ENCODE data around the gene LCN15. TPM values are rescaled to one million over a fixed set of nuclear protein-coding genes. Genes with fewer than 3 reads are reported as not detected.

The LCN15 gene, protein sequence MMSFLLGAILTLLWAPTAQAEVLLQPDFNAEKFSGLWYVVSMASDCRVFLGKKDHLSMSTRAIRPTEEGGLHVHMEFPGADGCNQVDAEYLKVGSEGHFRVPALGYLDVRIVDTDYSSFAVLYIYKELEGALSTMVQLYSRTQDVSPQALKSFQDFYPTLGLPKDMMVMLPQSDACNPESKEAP
- not detected in 2 replicates for total RNA-seq (2014; rRNA removed)
- not detected for Bru-seq, nascent RNA
- percentile 11 among the genes with signal in this experiment for BruChase-seq, experiment 1, labeled RNA remaining after a 6-hour chase
- BruChase-seq, experiment 2, labeled RNA remaining after a 2-hour chase = not detected
- long read RNA-seq = 0 reads

DNA sequence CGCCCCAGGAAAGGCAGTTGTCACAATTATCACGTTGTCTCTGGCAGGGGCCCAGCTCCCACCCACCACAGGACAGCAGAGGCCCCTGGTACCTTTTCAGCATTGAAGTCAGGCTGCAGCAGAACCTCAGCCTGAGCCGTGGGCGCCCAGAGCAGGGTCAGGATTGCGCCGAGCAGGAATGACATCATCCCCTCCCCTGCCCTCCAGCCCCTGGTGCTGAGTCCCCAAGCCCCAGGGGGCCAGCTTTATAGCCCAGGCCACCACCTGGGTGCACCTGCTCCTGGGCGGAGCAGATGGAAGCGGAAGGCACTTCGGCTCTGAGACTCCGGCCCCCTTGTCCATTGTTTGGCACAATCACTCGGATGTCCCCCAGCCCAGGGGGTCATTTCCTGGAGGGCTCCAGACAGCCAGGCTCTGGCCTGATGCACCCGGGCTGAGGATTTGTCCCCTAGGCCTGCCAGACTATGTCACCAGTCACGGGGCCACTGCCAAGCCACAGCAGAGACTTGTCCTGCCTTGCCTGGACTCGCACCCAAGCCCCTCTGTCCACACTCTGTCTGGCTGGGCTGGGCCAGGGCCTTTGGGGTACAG, at the start of gene LCN15:
LCN15 (minus strand) TSS at position 218 of the 591 bp plus-strand sequence; CDS start at position 188, 30 bp downstream.
- Histone ChIP-seq H3K27me3 (ENCODE audit: low read length) (no peaks in the 10 kb centered on the region; the same call in 1 of the 2 replicates), H3K4me3 (ENCODE audit: low read length) (no peak within 1 kb of the TSS), H3F3A (ENCODE audit: low read length, unreplicated experiment) (no peaks in the 10 kb centered on the region), H3K4me1 (ENCODE audit: insufficient read depth, low read length) (peaks cover 3% of the 10 kb centered on the region; the same call in 1 of the 2 replicates), H3K36me3 (ENCODE audit: low read depth, low read length) (no peaks in the 10 kb centered on the region), H3K27ac (ENCODE audit: low read length) (no peak within 1 kb of the TSS), H3K4me2 (ENCODE audit: low read length) (no peak within 1 kb of the TSS), H2AFZ (ENCODE audit: low read length) (no peak within 1 kb of the TSS), H3K9ac (ENCODE audit: low read length) (no peak within 1 kb of the TSS), H3K9me3 (ENCODE audit: low read length) (no peaks in the 10 kb centered on the region), H4K20me1 (ENCODE audit: low read length) (no peaks in the 10 kb centered on the region), H3K79me2 (ENCODE audit: low read length) (no peaks in the 10 kb centered on the region), H3K9me2 (replicated peaks; ENCODE audit: low read length) (no peaks in the 10 kb centered on the region)
- TF ChIP-seq EZH2phosphoT487 (IDR thresholded peaks at IDR 0.05; ENCODE audit: borderline replicate concordance, low read length) (no peak), EZH2 (IDR thresholded peaks at IDR 0.05; ENCODE audit: low read length, unreplicated experiment) (no peak)
- TF ChIP-seq, protein P1, sequence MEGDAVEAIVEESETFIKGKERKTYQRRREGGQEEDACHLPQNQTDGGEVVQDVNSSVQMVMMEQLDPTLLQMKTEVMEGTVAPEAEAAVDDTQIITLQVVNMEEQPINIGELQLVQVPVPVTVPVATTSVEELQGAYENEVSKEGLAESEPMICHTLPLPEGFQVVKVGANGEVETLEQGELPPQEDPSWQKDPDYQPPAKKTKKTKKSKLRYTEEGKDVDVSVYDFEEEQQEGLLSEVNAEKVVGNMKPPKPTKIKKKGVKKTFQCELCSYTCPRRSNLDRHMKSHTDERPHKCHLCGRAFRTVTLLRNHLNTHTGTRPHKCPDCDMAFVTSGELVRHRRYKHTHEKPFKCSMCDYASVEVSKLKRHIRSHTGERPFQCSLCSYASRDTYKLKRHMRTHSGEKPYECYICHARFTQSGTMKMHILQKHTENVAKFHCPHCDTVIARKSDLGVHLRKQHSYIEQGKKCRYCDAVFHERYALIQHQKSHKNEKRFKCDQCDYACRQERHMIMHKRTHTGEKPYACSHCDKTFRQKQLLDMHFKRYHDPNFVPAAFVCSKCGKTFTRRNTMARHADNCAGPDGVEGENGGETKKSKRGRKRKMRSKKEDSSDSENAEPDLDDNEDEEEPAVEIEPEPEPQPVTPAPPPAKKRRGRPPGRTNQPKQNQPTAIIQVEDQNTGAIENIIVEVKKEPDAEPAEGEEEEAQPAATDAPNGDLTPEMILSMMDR (conservative IDR thresholded peaks at IDR 0.05; ENCODE audit: low read depth, low read length) = no peak
- CTCF ChIA-PET = no interaction called here
- POLR2A ChIA-PET (ENCODE audit: unreplicated experiment) = no interaction called here
- DNase-seq (no peak), ATAC-seq (no peak)
- intact Hi-C loops (cut with micrococcal nuclease) = no loop called here
- no TSS peak for BruUV-seq (replicated peaks)

DNA sequence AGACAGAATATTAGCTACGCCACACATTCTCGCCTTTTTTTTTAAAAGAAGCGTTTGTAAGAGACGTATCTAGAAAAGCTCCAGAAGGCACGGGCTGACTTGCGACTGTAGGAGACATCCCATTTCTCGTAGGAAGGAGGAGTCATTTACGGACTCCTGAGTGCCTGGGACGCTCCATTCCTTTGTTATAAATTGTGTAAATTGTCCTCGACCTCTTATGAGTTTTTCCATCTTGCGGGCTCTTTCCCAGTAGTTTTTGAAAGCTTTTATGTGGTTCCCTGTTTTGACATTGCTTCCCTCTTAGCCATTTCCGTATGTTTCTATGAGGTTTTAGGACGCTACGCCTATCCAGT, 44.5 kb upstream of the LCN15 start:
- intact Hi-C loops (cut with micrococcal nuclease) = no loop called here

More for the DNA sequence above, 44.5 kb upstream of the LCN15 start:
- H3K27ac ChIP-seq (ENCODE audit: low read length) = no peak overlapping the region
- no peaks in the 10 kb centered on the region for H3K27me3 ChIP-seq (ENCODE audit: low read length)
- H3K9me3 ChIP-seq (ENCODE audit: low read length) = no peaks in the 10 kb centered on the region
- H3K4me2 ChIP-seq (ENCODE audit: low read length) = peak overlapping the region; percentile 93
- H3K4me3 ChIP-seq (ENCODE audit: low read length) = peak overlapping the region; percentile 72
- H3K9ac ChIP-seq (ENCODE audit: low read length) = peak overlapping the region; percentile 86
- TSS peak; percentile 57 for BruUV-seq (replicated peaks)
- no peaks in the 10 kb centered on the region for H3F3A ChIP-seq (ENCODE audit: low read length, unreplicated experiment)
- H2AFZ ChIP-seq (ENCODE audit: low read length) = no peak overlapping the region
- peaks cover 69% of the 10 kb centered on the region for H3K79me2 ChIP-seq (ENCODE audit: low read length)
- no peak for ATAC-seq
- H4K20me1 ChIP-seq (ENCODE audit: low read length) = peaks cover 7% of the 10 kb centered on the region; the same call in 1 of the 2 replicates
- TF ChIP-seq EZH2phosphoT487 (IDR thresholded peaks at IDR 0.05; ENCODE audit: borderline replicate concordance, low read length) (no peak), EZH2 (IDR thresholded peaks at IDR 0.05; ENCODE audit: low read length, unreplicated experiment) (no peak)
- TF ChIP-seq, protein P1 (conservative IDR thresholded peaks at IDR 0.05; ENCODE audit: low read depth, low read length) = no peak
- H3K9me2 ChIP-seq (replicated peaks; ENCODE audit: low read length) = no peaks in the 10 kb centered on the region
- no peak for DNase-seq
- ChIA-PET POLR2A (ENCODE audit: unreplicated experiment) (no interaction called here), CTCF (no interaction called here)
- H3K36me3 ChIP-seq (ENCODE audit: low read depth, low read length) = peaks cover 8% of the 10 kb centered on the region; the same call in 1 of the 2 replicates
- peaks cover 17% of the 10 kb centered on the region for H3K4me1 ChIP-seq (ENCODE audit: insufficient read depth, low read length)

All from PC-3 (cell line).